GM12872 (cell line): ENCODE measurements around the gene WBP11.

Experiments used
- CTCF ChIP-seq: IDR thresholded peaks from 3 replicates; pipeline ENCODE4 v1.5.1; 2011; ENCODE audit warnings: low read depth, mild to moderate bottlenecking, low read length, moderate library complexity; ENCODE audit not compliant: insufficient read depth

The WBP11 gene

GRCh38 chr12:14802721-14803010 lies 612 bp downstream of the WBP11 start:
- TF ChIP-seq CTCF: no peak

- TF ChIP-seq CTCF: no peak
These were observed 1.0 kb downstream of the WBP11 start for GRCh38 chr12:14802247-14802646.

- TF ChIP-seq CTCF: no peak
These were observed 8.2 kb downstream of the WBP11 start for GRCh38 chr12:14795028-14795448.

- TF ChIP-seq CTCF: no peak
These were observed 17.7 kb downstream of the WBP11 start for GRCh38 chr12:14785568-14785967.

- no peak for TF ChIP-seq CTCF
These were observed 18.8 kb downstream of the WBP11 start for GRCh38 chr12:14784471-14784870.

- no peak for TF ChIP-seq CTCF
These were observed 20.5 kb downstream of the WBP11 start for GRCh38 chr12:14782756-14783155.

GRCh38 chr12:14781563-14781962 lies 21.7 kb downstream of the WBP11 start:
- no peak for TF ChIP-seq CTCF

GRCh38 chr12:14780859-14781258 lies 22.4 kb downstream of the WBP11 start:
- no peak for TF ChIP-seq CTCF
